ENCODE measurements around the gene SIAH1. TPM values are rescaled to one million over a fixed set of nuclear protein-coding genes. Genes with fewer than 3 reads are reported as not detected.

SIAH1 gene
- total and polyA plus RNA-seq, 2 of the 8 experiments (the other 6 are each of a cell fraction or from before 2014, with no cell fraction given) = 19.5 to 33.9 TPM

- Histone ChIP-seq H4K20me1 (replicated peaks in 1 of 2; ENCODE audit: control insufficient read depth in 1 of 2, insufficient read depth in 2 of 2, low read length in 2 of 2) (peaks cover 1 to 10% of the 10 kb centered on the region in 2 experiments), H3K36me3 (ENCODE audit: control insufficient read depth in 2 of 4, insufficient read depth in 4 of 4, low read length in 3 of 4) (peaks cover 0 to 10% (median 3%) of the 10 kb centered on the region in 4 experiments; a peak in 5 of 8 replicates), H3K9ac (replicated peaks in 1 of 4; ENCODE audit: extremely low read depth in 1 of 4, low read depth in 3 of 4, low read length in 3 of 4) (no peak overlapping the region), H2BK120ac (replicated peaks; ENCODE audit: low read depth, low read length) (no peak overlapping the region), H2AFZ (ENCODE audit: low read length) (no peak overlapping the region), H4K91ac (replicated peaks; ENCODE audit: insufficient read length, low read length) (no peak overlapping the region), H4K5ac (ENCODE audit: insufficient read length, low read depth, low read length) (no peak overlapping the region), H3K4me3 (ENCODE audit: extremely low read depth in 1 of 4, insufficient read depth in 2 of 4, low read depth in 3 of 4, low read length in 4 of 4) (no peak overlapping the region), H4K8ac (ENCODE audit: extremely low read depth, insufficient read depth, low read length) (no peak overlapping the region), H2BK12ac (ENCODE audit: low read depth, low read length) (no peak overlapping the region), H2BK5ac (ENCODE audit: low read depth, low read length) (no peak overlapping the region), H3K14ac (ENCODE audit: insufficient read length) (no peak overlapping the region), H3K79me1 (ENCODE audit: low read depth, low read length) (peaks cover 7% of the 10 kb centered on the region), H3K4ac (replicated peaks; ENCODE audit: insufficient read length, low read depth, low read length) (no peak overlapping the region), H3K56ac (replicated peaks; ENCODE audit: insufficient read length, low read depth, low read length) (no peak overlapping the region), H3K4me1 (replicated peaks in 1 of 4; ENCODE audit: control insufficient read depth in 3 of 4, insufficient read depth in 4 of 4, low read length in 3 of 4) (peaks cover 0 to 2% (median 0%) of the 10 kb centered on the region in 4 experiments; a peak in 2 of 7 replicates), H3K9me3 (ENCODE audit: insufficient read depth in 2 of 2, low read depth in 1 of 2, low read length in 1 of 2) (no peaks in the 10 kb centered on the region), H3K18ac (ENCODE audit: extremely low read depth, low read length) (no peak overlapping the region), H3K27ac (ENCODE audit: low read depth, low read length) (no peak overlapping the region), H3K4me2 (ENCODE audit: insufficient read depth in 1 of 2, low read depth in 2 of 2, low read length in 2 of 2) (no peak overlapping the region), H2AK5ac (ENCODE audit: low read depth, low read length) (no peak overlapping the region), H3K27me3 (replicated peaks in 1 of 4; ENCODE audit: control insufficient read depth in 3 of 4, extremely low read depth in 1 of 4, insufficient read depth in 3 of 4, low read length in 3 of 4) (no peaks in the 10 kb centered on the region), H3K79me2 (ENCODE audit: control insufficient read depth in 1 of 2, insufficient read depth in 2 of 2, low read length in 2 of 2) (peaks cover 8 to 59% of the 10 kb centered on the region in 2 experiments), H3K23me2 (ENCODE audit: low read depth, low read length) (no peaks in the 10 kb centered on the region; the same call in 1 of the 2 replicates), H2BK15ac (ENCODE audit: low read length) (no peak overlapping the region), H2BK20ac (ENCODE audit: low read length) (no peak overlapping the region), H3K23ac (ENCODE audit: insufficient read length) (no peak overlapping the region)
- WGBS, 2 experiments (ENCODE audit: extremely low coverage in 1 of 2, insufficient coverage in 1 of 2, insufficient read length in 1 of 2, insufficient replicate concordance in 2 of 2, low coverage in 1 of 2, low lambda C conversion rate in 2 of 2, missing lambda C conversion rate in 1 of 2) = 86% methylated on average over 4 of the region's 4 CpGs; no CpG with 5 or more reads in 1 of the 2 experiments
- POLR2A ChIA-PET (ENCODE audit: partially characterized antibody) = interaction anchor here (0.5 to 5.1 kb wide), 4 partner anchors 9 to 144 kb away, joined by 3 to 42 read pairs (median 16); partner anchors contain the start of gene SIAH1
- no peak for DNase-seq (ENCODE audit: low read depth in 1 of 2, low spot score in 2 of 2)
- CTCF ChIA-PET (ENCODE audit: partially characterized antibody) = interaction anchor here (1.2 to 3.7 kb wide), 6 partner anchors 8 to 171 kb away, joined by 3 to 19 read pairs (median 4); no protein-coding TSS in a partner anchor
- FAIRE-seq = no peak
- TF ChIP-seq RXRA (IDR thresholded peaks at IDR 0.05; ENCODE audit: insufficient read depth, low read depth, low read length) (no peak), POLR2A (IDR thresholded peaks at IDR 0.05; ENCODE audit: control extremely low read depth in 1 of 2, low read depth in 2 of 2, low read length in 2 of 2) (peak in 1 of 2 experiments; percentile 42; a peak in 1 of 3 replicates), CEBPB (IDR thresholded peaks at IDR 0.05; ENCODE audit: low read depth, low read length) (no peak)
Measured at GRCh38 chr16:48356633-48357376, 28.4 kb downstream of the SIAH1 start.

All from H1 (cell line).